NT2/D1 (cell line): ENCODE results near the gene PPP2R5C.

Experiments
- SUZ12 ChIP-seq: IDR thresholded peaks from 2 replicates; pipeline ENCODE4 v1.6.1; 2011; ENCODE audit not compliant: insufficient read length, insufficient read depth; ENCODE audit errors: extremely low read depth
- ZNF274 ChIP-seq: IDR thresholded peaks from 2 replicates; pipeline ENCODE4 v1.6.1; 2011; ENCODE audit warnings: mild to moderate bottlenecking, low read depth, low read length

DNA sequence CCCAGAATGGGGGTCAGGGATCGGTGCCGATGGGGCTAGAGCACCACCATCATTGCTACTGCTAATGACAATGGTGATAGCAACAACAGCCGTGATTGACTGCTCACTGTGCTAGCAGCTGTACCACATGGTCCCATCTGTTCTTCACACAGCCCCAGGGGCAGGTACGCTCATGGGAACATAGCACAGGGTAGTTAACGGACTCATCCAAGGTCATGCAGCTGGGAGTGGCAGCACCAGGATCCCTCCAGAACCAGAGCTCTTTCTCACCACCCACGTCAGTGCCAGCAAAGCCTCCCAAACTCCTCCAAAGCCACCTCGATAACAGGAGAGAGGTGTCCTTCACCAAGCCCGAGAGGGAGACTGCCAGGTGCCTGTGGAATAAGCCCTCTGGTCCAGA lies 191.6 kb downstream of the PPP2R5C start:
- TF ChIP-seq SUZ12 (no peak), ZNF274 (no peak)
